ENCODE data around the gene CD164.

GRCh38 chr6:109318328-109318876, 63.9 kb downstream of the CD164 start:
- TF ChIP-seq POLR2A (IDR thresholded peaks at IDR 0.05; ENCODE audit: low read length) = no peak
- no peak for TF ChIP-seq GATA1 (IDR thresholded peaks at IDR 0.05; ENCODE audit: low read depth, low read length)

Data from erythroblast (primary cell).